IPS-NIHi7 (cell line): Measurements from ENCODE around the gene CNOT2.
"Not testable (repeated sequence)": the region's sequence is repeated elsewhere in the genome, so short reads cannot be mapped to it uniquely, and the experiment has no call there.

ENCODE experiments used
- DNase-seq: peaks from one replicate; pipeline ENCODE4 v3.0.0; 2012; ENCODE audit warnings: mixed read lengths; ENCODE audit errors: extremely low spot score

CNOT2 gene

DNA sequence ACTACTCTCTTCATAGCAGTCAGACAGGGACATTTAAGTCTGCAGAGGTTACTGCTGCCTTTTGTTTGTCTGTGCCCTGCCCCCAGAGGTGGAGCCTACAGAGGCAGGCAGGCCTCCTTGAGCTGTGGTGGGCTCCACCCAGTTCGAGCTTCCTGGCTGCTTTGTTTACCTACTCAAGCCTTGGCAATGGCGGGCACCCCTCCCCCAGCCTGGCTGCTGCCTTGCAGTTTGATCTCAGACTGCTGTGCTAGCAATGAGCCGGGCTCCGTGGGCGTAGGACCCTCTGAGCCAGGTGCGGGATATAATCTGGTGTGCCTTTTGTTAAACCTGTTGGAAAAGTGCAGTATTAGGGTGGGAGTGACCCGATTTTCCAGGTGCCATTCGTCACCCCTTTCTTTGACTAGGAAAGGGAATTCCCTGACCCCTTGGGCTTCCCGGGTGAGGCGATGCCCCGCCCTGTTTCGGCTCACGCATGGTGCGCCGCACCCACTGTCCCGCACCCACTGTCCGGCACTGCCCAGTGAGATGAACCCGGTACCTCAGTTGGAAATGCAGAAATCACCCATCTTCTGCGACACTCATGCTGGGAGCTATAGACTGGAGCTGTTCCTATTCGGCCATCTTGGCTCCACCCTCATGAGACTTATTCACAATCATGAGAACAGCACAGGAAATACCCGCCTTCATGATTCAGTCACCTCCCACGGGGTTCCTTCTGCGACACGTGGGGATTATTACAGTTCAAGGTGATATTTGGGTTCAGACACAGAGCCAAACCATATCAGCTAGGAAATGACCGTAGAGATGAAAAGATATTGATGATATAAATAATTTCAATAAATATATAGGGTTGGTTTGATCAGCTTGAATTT, 61.7 kb downstream of the CNOT2 start:
- DNase-seq, result not testable (repeated sequence)

DNA sequence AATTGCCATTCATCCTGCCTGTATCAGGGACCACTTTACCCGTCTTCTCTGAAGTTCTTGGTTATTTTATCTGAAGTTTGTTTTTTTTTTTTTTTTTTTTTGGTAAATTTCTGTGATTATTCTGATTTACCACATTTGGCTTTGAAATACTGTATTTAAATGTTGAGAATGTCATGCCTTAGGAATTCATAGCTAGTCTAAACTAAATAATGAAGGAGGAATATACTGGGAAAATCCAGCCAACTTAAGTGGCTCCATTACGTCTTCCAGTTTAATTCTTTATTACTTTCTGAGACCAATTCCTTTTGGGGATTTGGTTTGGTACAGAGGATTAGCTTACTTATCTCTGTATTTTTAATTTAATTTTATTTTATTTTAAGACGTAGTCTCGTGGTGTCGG, 62.6 kb downstream of the CNOT2 start:
- DNase-seq, result no peak

DNA sequence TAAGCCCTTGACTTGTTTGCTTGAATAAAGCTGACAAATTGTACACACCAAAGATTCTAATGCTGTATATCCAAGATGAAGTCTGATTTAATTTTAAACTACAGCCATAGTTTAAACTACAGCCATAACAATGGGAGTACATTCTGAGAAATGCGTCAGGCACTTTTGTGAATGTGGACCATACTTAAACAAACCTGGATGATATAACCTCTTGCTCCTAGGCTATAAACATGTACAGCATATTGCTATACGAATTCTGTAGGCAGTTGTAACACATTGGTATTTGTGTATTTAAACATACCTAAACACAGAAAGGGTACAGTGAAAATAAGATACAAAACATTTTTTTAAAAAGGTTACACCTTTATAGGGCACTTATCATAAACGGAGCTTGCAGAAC, 63.4 kb downstream of the CNOT2 start:
- DNase-seq, result no peak

DNA sequence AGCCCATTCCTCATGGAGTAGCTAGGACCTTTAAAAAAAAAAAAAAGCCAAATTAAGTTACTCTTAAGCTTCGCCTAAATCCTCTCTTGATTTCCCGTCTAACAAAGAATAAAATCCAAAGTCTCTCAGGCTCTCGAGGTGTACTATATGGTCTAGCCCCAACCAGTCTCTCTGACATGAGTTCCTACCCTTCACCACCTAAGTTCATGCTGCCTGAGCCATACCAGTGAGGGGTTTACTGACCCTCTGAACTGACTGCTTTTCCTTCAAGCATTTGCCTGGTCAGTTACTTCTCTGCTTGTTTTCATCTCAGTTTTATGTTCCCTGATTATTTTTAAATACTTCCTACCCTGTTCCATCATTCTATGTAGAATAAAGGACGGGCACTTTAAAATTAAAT, 64.6 kb downstream of the CNOT2 start:
- DNase-seq, result no peak

DNA sequence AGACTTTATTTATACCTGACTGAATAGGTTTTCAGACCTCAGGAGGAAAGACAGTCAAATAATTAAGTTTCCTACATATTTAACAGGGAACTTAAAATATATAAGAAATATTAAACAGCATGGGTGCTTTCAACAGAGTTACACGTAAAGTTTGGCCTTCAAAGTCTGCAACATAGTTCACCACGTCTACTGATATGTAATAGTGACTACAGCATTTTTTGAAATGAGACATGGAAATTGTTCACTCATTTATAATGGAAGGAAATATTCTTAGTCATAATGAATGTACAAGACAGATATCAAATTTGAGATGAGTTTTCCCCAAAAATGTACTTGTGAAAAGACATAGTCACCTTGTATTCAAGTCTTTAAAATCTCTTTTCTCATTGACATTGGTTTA, 66.1 kb downstream of the CNOT2 start:
- DNase-seq, result no peak

DNA sequence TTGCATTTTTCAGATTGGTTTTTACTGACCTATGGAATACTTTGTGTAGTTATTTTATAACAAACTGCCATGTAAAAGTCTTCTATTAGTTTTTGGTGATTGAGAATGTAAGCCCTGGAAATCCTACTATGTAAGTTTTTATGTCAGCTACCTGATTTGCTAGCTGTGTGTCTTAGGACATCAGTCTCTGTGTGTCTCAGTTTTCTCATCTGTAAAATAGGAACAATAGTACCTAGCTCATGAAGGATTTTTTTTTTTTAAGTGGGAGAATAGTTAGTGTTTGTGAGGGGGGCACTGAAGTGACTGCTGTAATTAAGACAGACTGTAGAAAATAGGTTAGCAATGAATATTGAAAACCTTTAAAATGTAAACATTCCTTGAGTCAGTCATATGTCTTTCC, 70.9 kb downstream of the CNOT2 start:
- DNase-seq, result no peak

DNA sequence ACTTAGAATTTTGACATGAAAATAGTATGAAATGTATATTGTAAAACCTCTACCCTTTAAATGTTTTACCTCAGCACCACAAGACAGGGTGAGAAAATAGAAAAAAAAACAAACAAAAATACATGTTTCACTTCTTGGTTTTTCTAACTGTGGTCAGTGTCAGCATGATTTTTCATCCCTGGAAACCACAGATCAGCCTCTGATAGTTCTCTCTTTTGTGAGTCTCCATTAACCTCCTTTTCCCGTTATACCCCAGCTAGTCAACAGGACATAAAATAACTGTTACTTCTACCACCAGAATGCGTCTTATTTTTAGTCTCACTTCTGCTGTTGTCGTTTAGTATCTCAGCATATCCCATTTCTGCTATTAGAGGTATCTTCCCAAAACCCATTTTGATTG, 74.5 kb downstream of the CNOT2 start:
- no peak for DNase-seq

DNA sequence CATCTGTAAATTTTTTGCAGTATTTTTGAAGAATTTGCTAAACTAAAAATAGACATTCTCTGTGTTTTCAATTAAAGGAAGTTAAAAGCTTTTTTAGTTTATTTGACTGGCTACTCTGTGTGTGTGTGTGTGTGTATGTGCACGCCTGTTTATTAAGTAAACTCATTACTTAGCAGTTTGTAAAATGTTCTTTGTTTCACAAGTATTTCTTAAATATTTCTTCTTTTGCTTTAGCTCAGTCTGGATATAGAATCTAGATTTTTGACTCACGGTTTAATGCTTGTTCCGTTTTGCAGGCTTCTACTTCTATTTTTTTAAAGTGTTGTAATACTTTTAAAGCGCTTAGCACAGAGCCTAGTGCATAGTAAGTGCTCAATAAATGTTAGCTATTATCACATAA, 76.4 kb downstream of the CNOT2 start:
- no peak for DNase-seq

- no peak for DNase-seq
These were observed 78.0 kb downstream of the CNOT2 start for GRCh38 chr12:70321191-70321590.

GRCh38 chr12:70327541-70327940, 84.3 kb downstream of the CNOT2 start:
- DNase-seq, result no peak

DNA sequence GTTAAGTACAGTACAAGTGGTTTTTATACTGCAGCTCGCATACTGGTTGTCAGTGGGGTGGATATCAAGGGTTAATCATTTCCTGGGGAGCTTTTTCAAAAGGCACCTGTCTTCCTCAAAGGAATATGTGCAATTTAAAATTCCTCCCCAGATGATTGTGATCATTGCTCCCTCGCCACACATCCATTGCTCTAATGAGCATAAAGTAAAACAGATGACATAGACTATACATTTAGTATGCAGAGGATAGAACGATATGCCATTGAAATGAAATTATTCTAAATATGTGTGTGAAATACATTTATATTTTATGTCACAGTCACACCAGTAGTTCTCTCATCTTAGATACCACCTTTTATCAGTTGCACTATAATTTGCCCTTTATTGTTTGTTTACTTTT, 86.5 kb downstream of the CNOT2 start:
- no peak for DNase-seq

GRCh38 chr12:70330158-70330557, 86.9 kb downstream of the CNOT2 start:
- DNase-seq, result no peak

GRCh38 chr12:70332236-70332635, 89.0 kb downstream of the CNOT2 start:
- DNase-seq, result no peak

DNA sequence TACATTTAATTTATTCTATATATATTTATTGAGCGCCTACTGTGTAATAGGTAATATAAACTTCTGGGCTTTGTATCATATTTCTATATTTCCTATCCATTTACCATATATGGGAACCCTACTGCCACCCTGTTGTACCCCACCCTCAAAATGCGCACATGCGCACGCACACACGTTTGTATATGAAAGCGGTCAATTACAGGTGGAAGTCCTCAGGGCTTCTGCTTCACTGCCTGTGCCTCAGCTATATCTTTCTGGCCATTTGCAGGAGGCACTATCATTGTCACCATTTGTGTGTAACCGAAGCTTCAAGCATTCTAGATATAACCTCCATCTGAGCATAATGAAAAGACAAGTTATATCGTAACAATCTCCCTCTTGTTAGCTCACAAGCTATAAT, 91.5 kb downstream of the CNOT2 start:
- no peak for DNase-seq

- no peak for DNase-seq
These were observed 95.3 kb downstream of the CNOT2 start for GRCh38 chr12:70338531-70338930.

- DNase-seq, result no peak
These were observed 107.8 kb downstream of the CNOT2 start for GRCh38 chr12:70351076-70351475.

GRCh38 chr12:70353780-70354660, 110.8 kb downstream of the CNOT2 start:
- no peak for DNase-seq

GRCh38 chr12:70354787-70355186, 111.6 kb downstream of the CNOT2 start:
- no peak for DNase-seq

DNA sequence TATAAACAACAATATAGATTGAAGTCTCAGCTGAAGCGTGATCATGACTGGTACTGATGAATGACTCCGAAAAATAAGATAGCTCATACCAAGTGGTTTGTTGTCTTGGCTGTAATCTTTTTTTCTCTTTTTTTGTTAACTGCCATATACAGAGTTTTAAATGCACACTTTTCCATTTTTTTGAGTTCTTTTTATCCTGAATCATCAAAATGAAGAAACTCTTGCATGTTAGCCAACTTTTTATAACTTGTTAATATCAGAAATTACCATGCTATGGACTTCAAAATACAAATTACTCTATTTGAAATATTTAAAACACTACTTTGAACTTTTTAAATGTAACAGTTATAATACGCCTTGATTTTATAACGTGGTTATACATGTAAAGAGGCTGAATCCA, 112.7 kb downstream of the CNOT2 start:
- no peak for DNase-seq

- DNase-seq, result no peak
These were observed 116.4 kb downstream of the CNOT2 start for GRCh38 chr12:70359458-70360197.

GRCh38 chr12:70360218-70360617, 117.0 kb downstream of the CNOT2 start:
- no peak for DNase-seq

DNA sequence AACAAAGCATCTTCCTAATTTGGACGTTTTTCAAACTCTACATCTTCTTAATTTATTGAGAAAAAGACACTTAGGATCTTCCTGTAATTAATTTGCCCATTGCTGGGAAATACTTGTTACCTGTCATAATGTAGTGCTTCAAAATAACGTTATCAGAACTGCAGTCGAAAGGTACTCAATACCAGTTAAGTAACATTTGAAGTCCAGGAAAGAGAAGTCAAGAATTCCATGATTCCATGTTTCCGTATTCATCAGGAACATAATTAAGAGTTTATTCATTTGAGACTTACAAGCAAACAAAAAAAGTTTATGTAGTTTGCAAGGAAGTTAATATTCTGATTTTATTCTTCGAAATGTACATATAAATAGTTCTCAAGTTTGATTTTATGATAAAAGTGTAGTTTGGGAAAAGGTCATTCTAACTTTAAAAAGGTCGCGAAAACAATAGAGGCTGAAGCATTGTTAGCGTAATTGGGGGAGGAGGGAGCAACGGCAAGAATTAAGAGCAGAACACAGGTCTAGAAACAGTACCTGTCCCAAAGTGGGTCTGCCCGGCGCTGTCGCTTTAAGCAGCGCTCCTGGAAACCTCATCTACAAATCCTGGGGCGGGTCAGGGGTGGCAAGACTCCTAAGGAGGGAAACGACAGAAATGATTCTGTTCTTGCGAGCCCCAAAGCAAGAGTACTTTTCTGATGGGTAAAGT, 121.6 kb downstream of the CNOT2 start:
- no peak for DNase-seq
